Activated CD8-positive, alpha-beta memory T cell treated with anti-CD3 and anti-CD28 coated beads, Interleukin-2, amount 10 ng/mL, durations not matched to agents 7 days and 5 days (primary cell): Measurements from ENCODE around the gene AKAIN1. TPM values are rescaled to one million over a fixed set of nuclear protein-coding genes. Genes with fewer than 3 reads are reported as not detected.

Experiments
- ATAC-seq: fragments of 150-1000 bp; cut with Tn5 transposase; one replicate; pipeline ENCODE4 v1.10.0; 2021; ENCODE audit warnings: moderate library complexity
- CTCF ChIA-PET: fragments of 350-600 bp; sonication (Branson Sonifier 250); formaldehyde crosslinking; loops from one replicate; lab custom pipeline; 2021; ENCODE audit warnings: antibody characterized with exemption; lab: Charles Lee
- DNase-seq: peaks from one replicate; pipeline ENCODE4 v3.0.0-alpha.2; 2020
- H3K27ac Mint-ChIP-seq: one replicate; pipeline ENCODE4 v1.8.0; 2021; ENCODE audit warnings: mild to moderate bottlenecking, mixed read lengths
- H3K27me3 Mint-ChIP-seq: one replicate; pipeline ENCODE4 v1.8.0; 2021; ENCODE audit warnings: mixed read lengths
- H3K36me3 Mint-ChIP-seq: one replicate; pipeline ENCODE4 v1.8.0; 2021; ENCODE audit warnings: mild to moderate bottlenecking, mixed read lengths
- H3K4me1 Mint-ChIP-seq: one replicate; pipeline ENCODE4 v1.8.0; 2021; ENCODE audit warnings: mixed read lengths
- H3K4me3 Mint-ChIP-seq: one replicate; pipeline ENCODE4 v1.8.0; 2021; ENCODE audit warnings: mild to moderate bottlenecking, moderate library complexity, mixed read lengths
- H3K9me3 Mint-ChIP-seq: one replicate; pipeline ENCODE4 v1.8.0; 2022; ENCODE audit warnings: low read depth, mixed read lengths
- total RNA-seq, 2 experiments: library from RNA; stranded (reverse); gene quantifications; one replicate each; pipeline ENCODE4 v1.2.3, GENCODE V29; 2021

AKAIN1 gene
- total RNA-seq, 2 experiments from 2014 or later, result not detected

DNA sequence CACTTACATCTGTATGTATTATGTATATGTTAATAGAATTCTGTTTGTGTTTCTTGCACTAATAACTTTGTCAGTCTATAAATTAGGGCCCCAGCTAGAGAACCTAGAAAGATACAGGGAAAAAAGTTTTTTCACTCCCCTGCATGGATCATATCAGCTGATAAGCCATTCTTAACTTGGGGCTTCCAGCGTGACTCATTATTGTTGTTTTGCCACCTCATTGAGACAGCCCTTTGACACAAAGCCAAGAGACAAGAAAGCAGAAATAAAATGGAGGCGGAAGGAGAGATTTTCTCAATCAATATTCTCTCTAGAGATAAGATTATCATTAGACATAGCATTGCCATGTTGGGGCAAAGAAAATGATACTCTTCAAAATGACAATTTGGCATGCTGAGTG, 93.4 kb downstream of the AKAIN1 start:
- DNase-seq (no peak), ATAC-seq (no peak)
- Mint-ChIP-seq H3K4me1 (no peaks in the 10 kb centered on the region), H3K27ac (no peak overlapping the region), H3K36me3 (no peaks in the 10 kb centered on the region), H3K9me3 (no peaks in the 10 kb centered on the region), H3K4me3 (no peak overlapping the region), H3K27me3 (peaks cover 7% of the 10 kb centered on the region)
- CTCF ChIA-PET, result interaction anchor here (0.6 kb wide), 1 partner anchor 254 kb away, joined by 3 read pairs; no protein-coding TSS in a partner anchor

DNA sequence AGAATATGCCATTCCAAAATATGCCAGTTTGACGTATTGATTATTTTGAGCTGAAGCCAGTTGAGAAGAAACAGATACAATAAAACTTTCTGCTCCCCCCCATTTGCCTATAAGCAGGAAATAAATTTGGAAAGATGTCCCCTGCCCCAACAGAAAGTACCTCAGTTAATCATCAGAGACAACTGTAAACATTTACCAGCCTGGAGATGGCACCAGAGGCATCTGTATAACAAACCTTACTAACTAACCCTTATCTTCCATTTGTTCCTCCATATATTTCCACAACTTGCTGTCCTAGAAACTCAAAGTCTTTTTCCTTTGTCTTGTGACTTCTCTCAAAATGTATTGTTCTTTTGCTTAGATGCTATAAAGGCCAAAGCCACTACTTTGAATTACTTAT, 93.8 kb downstream of the AKAIN1 start:
- ATAC-seq (no peak), DNase-seq (no peak)
- no peaks in the 10 kb centered on the region for H3K36me3 Mint-ChIP-seq
- peaks cover 3% of the 10 kb centered on the region for H3K27me3 Mint-ChIP-seq
- no peaks in the 10 kb centered on the region for H3K4me1 Mint-ChIP-seq
- H3K27ac Mint-ChIP-seq, result no peak overlapping the region
- no peaks in the 10 kb centered on the region for H3K9me3 Mint-ChIP-seq
- H3K4me3 Mint-ChIP-seq, result no peak overlapping the region
- CTCF ChIA-PET, result no interaction called here

DNA sequence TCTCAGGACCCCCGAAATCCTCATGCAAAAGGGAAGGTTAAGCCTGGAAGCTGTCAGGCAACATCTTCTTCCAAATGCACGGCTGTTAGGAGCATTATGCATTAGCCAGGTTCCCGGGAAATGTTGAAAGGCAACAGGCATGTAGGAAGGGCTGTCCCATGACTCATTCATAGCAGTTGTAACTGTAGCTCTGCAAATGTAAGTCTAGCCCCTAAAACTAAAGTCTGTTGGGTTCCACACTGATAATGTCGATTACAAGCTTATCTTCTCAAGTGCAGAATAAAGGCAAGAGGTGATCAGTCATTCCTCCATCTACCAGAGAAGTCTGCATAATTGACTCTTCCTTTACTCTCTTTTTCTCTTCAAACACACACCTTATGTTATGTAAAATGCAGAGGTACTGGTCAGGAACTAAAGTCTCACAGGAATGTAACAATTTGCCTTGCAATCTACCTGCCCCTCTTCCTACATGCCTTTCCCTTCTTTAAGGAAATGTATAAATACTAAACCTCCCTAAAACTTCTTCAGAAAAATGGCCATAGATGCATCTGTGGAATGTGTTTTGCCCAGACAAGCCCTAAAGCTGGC, 99.8 kb downstream of the AKAIN1 start:
- Mint-ChIP-seq H3K4me3 (no peak overlapping the region), H3K9me3 (no peaks in the 10 kb centered on the region), H3K36me3 (no peaks in the 10 kb centered on the region), H3K27ac (no peak overlapping the region), H3K4me1 (no peaks in the 10 kb centered on the region), H3K27me3 (no peaks in the 10 kb centered on the region)
- DNase-seq (no peak), ATAC-seq (no peak)
- CTCF ChIA-PET, result no interaction called here

DNA sequence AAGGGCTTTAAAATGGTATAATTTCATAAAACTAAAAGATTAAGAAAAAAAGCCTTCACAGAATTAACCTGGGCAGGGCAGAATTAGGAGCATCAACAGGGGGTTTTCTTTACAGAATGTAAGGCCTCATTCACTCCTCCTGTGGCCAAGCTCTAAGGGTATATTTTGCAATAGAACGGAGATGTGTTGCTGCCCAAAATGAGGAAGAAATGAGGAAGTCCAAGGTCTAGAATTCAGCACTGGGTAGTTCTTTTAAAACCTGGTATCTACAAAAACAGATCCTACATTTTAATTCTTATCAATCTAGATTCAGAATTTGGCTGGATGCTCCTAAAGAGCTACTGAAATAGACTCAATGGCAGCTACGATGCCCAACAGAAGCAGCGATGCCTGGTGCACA, 101.8 kb downstream of the AKAIN1 start:
- Mint-ChIP-seq H3K27ac (no peak overlapping the region), H3K36me3 (no peaks in the 10 kb centered on the region), H3K27me3 (no peaks in the 10 kb centered on the region), H3K4me3 (no peak overlapping the region), H3K9me3 (no peaks in the 10 kb centered on the region), H3K4me1 (no peaks in the 10 kb centered on the region)
- CTCF ChIA-PET, result no interaction called here
- DNase-seq (no peak), ATAC-seq (no peak)

DNA sequence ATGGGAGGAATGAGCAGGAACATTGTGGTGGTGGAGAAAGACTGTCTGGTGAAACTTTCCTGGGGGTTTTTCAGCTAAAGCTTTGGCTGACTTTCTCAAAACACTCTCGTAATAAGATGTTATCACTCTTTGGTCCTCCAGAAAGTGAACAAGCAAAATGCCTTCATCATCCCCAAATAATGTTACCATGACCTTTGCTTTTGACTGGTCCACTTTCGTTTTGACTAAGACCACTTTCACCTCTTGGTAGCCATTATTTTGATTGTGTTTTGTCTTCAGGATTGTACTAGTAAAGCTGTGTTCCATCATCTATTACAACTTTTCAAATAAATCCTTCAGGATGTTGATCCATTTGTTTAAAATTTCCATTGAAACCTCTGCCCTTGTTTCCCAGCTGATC, 103.2 kb downstream of the AKAIN1 start:
- H3K4me3 Mint-ChIP-seq, result no peak overlapping the region
- no peaks in the 10 kb centered on the region for H3K36me3 Mint-ChIP-seq
- no peak for ATAC-seq
- H3K27me3 Mint-ChIP-seq, result no peaks in the 10 kb centered on the region
- H3K27ac Mint-ChIP-seq, result no peak overlapping the region
- no peaks in the 10 kb centered on the region for H3K9me3 Mint-ChIP-seq
- DNase-seq, result no peak
- CTCF ChIA-PET, result no interaction called here
- H3K4me1 Mint-ChIP-seq, result no peaks in the 10 kb centered on the region

Other genes with a start within 250 kb of the AKAIN1 start
- 10 to 100 TPM; 22.5 to 23.6 TPM for gene ZBTB14, start 98.5 kb upstream of the AKAIN1 start, total RNA-seq